ENCODE data around the gene CALHM6.

The CALHM6 gene

DNA sequence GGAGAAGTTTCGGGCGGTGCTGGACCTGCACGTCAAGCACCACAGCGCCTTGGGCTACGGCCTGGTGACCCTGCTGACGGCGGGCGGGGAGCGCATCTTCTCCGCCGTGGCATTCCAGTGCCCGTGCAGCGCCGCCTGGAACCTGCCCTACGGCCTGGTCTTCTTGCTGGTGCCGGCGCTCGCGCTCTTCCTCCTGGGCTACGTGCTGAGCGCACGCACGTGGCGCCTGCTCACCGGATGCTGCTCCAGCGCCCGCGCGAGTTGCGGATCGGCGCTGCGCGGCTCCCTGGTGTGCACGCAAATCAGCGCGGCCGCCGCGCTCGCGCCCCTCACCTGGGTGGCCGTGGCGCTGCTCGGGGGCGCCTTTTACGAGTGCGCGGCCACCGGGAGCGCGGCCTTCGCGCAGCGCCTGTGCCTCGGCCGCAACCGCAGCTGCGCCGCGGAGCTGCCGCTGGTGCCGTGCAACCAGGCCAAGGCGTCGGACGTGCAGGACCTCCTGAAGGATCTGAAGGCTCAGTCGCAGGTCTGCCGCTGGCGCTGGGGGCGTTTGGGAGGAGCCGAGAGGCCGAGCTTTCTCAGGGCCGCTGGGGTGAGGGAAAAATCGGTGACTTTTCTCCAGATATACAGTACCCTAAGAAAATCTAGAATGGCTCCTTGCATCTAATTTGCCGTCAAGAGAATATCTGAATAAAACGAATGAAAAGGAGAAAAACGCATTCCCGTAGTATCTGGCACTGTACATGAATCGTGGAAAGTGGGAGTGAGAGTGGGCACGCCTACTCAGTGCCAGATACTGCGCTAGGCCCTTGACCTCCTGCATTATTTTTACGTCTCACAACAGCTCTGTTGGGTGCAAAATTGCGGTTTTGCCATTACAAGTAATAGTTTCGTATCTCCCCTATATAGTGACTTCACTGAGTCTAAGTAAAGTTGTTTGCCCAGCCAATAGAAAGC lies 1.0 kb downstream of the CALHM6 start:
- Histone ChIP-seq H3K27ac (ENCODE audit: low read length) (no peak overlapping the region), H3K4me1 (ENCODE audit: low read length) (peaks cover 17% of the 10 kb centered on the region), H3K79me2 (ENCODE audit: low read length) (no peaks in the 10 kb centered on the region), H3K27me3 (replicated peaks; ENCODE audit: insufficient read depth, low read length) (peaks cover 5% of the 10 kb centered on the region; the same call in 1 of the 2 replicates), H3K9me3 (replicated peaks; ENCODE audit: insufficient read depth, low read length) (no peaks in the 10 kb centered on the region), H3K9me2 (replicated peaks; ENCODE audit: insufficient read depth, low read length) (no peaks in the 10 kb centered on the region), H2AFZ (ENCODE audit: low read length) (peak overlapping the region; percentile 82), H3K36me3 (replicated peaks; ENCODE audit: insufficient read depth, low read length) (no peaks in the 10 kb centered on the region), H4K20me1 (ENCODE audit: insufficient read depth, low read length) (no peaks in the 10 kb centered on the region), H3K4me2 (ENCODE audit: low read depth, low read length) (peak overlapping the region; percentile 83), H3F3A (ENCODE audit: insufficient read depth, low read length) (no peaks in the 10 kb centered on the region), H3K9ac (ENCODE audit: low read length) (0 out of 2 replicates have a peak overlapping the region, but pooled peaks have one; percentile 3), H3K4me3 (ENCODE audit: low read length) (peak overlapping the region; percentile 49)
- TF ChIP-seq CTCF (IDR thresholded peaks at IDR 0.05; ENCODE audit: low read length) (no peak), EZH2phosphoT487 (IDR thresholded peaks at IDR 0.05; ENCODE audit: low read length) (no peak), EZH2 (optimal IDR thresholded peaks at IDR 0.05; ENCODE audit: low read depth, low read length) (no peak)
- peak; percentile 51 for DNase-seq

DNA sequence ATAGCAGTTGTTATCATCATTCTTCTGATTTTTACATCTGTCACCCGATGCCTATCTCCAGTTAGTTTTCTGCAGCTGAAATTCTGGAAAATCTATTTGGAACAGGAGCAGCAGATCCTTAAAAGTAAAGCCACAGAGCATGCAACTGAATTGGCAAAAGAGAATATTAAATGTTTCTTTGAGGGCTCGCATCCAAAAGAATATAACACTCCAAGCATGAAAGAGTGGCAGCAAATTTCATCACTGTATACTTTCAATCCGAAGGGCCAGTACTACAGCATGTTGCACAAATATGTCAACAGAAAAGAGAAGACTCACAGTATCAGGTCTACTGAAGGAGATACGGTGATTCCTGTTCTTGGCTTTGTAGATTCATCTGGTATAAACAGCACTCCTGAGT lies 2.1 kb downstream of the CALHM6 start:
- Histone ChIP-seq H2AFZ (ENCODE audit: low read length) (no peak overlapping the region), H3K36me3 (replicated peaks; ENCODE audit: insufficient read depth, low read length) (no peaks in the 10 kb centered on the region), H3K4me3 (ENCODE audit: low read length) (no peak overlapping the region), H3K9me2 (replicated peaks; ENCODE audit: insufficient read depth, low read length) (no peaks in the 10 kb centered on the region), H3K27ac (ENCODE audit: low read length) (no peak overlapping the region), H3K4me1 (ENCODE audit: low read length) (peaks cover 17% of the 10 kb centered on the region), H3K79me2 (ENCODE audit: low read length) (no peaks in the 10 kb centered on the region), H3K4me2 (ENCODE audit: low read depth, low read length) (0 out of 2 replicates have a peak overlapping the region, but pooled peaks have one; percentile 83), H3K27me3 (replicated peaks; ENCODE audit: insufficient read depth, low read length) (peaks cover 5% of the 10 kb centered on the region; the same call in 1 of the 2 replicates), H3K9me3 (replicated peaks; ENCODE audit: insufficient read depth, low read length) (no peaks in the 10 kb centered on the region), H3F3A (ENCODE audit: insufficient read depth, low read length) (no peaks in the 10 kb centered on the region), H4K20me1 (ENCODE audit: insufficient read depth, low read length) (no peaks in the 10 kb centered on the region), H3K9ac (ENCODE audit: low read length) (no peak overlapping the region)
- TF ChIP-seq EZH2 (optimal IDR thresholded peaks at IDR 0.05; ENCODE audit: low read depth, low read length) = no peak
- no peak for TF ChIP-seq EZH2phosphoT487 (IDR thresholded peaks at IDR 0.05; ENCODE audit: low read length)
- TF ChIP-seq CTCF (IDR thresholded peaks at IDR 0.05; ENCODE audit: low read length) = no peak
- no peak for DNase-seq

GRCh38 chr6:116465246-116465645 lies 4.1 kb downstream of the CALHM6 start:
- H3K79me2 ChIP-seq (ENCODE audit: low read length) = no peaks in the 10 kb centered on the region
- H3K36me3 ChIP-seq (replicated peaks; ENCODE audit: insufficient read depth, low read length) = no peaks in the 10 kb centered on the region
- peaks cover 5% of the 10 kb centered on the region; the same call in 1 of the 2 replicates for H3K27me3 ChIP-seq (replicated peaks; ENCODE audit: insufficient read depth, low read length)
- no peaks in the 10 kb centered on the region for H3F3A ChIP-seq (ENCODE audit: insufficient read depth, low read length)
- TF ChIP-seq EZH2 (optimal IDR thresholded peaks at IDR 0.05; ENCODE audit: low read depth, low read length) = no peak
- no peak for TF ChIP-seq EZH2phosphoT487 (IDR thresholded peaks at IDR 0.05; ENCODE audit: low read length)
- TF ChIP-seq CTCF (IDR thresholded peaks at IDR 0.05; ENCODE audit: low read length) = no peak
- no peak overlapping the region for H3K9ac ChIP-seq (ENCODE audit: low read length)
- DNase-seq = no peak
- peaks cover 17% of the 10 kb centered on the region for H3K4me1 ChIP-seq (ENCODE audit: low read length)
- no peak overlapping the region for H2AFZ ChIP-seq (ENCODE audit: low read length)
- H3K9me3 ChIP-seq (replicated peaks; ENCODE audit: insufficient read depth, low read length) = no peaks in the 10 kb centered on the region
- H3K9me2 ChIP-seq (replicated peaks; ENCODE audit: insufficient read depth, low read length) = no peaks in the 10 kb centered on the region
- no peak overlapping the region for H3K4me3 ChIP-seq (ENCODE audit: low read length)
- no peak overlapping the region for H3K27ac ChIP-seq (ENCODE audit: low read length)
- no peak overlapping the region for H3K4me2 ChIP-seq (ENCODE audit: low read depth, low read length)
- H4K20me1 ChIP-seq (ENCODE audit: insufficient read depth, low read length) = no peaks in the 10 kb centered on the region
